Sigmoid colon (tissue), 7 donors: ENCODE measurements around the gene CDC5L. TPM values are rescaled to one million over a fixed set of nuclear protein-coding genes. Genes with fewer than 3 reads are reported as not detected.
A peak's percentile ranks its signal among the peaks of the same experiment; 100 is the strongest.

Experiments
- DNase-seq: peaks from one replicate; pipeline ENCODE4 v3.0.0-alpha.2; 2019
- H3K27ac ChIP-seq, 4 donors: fragments of 200-600 bp; sonication (generic); one replicate each; pipeline ENCODE4 v1.5.1; 2016 to 2019; ENCODE audit warnings: mild to moderate bottlenecking in 1 of 4
- H3K27me3 ChIP-seq, 3 donors: fragments of 200-600 bp; sonication (generic); one replicate each; pipeline ENCODE4 v1.5.1; 2019; ENCODE audit warnings: mild to moderate bottlenecking in 1 of 3
- H3K36me3 ChIP-seq, 4 donors: fragments of 200-600 bp; sonication (generic); one replicate each; pipeline ENCODE4 v1.5.1; 2016 to 2019
- H3K4me1 ChIP-seq, 4 donors: fragments of 200-600 bp; sonication (generic); one replicate each; pipeline ENCODE4 v1.5.1; 2017 to 2019
- H3K4me3 ChIP-seq, 4 donors: fragments of 200-600 bp; sonication (generic); one replicate each; pipeline ENCODE4 v1.5.1; 2017 to 2019; ENCODE audit warnings: mild to moderate bottlenecking in 2 of 4, moderate library complexity in 1 of 4
- H3K9me3 ChIP-seq, 4 donors: fragments of 200-600 bp in 3 of 4; sonication (generic) in 3 of 4; one replicate each; pipeline versions ENCODE4 v1.5.1 to v1.6.1; 2013 to 2019
- CTCF ChIP-seq, 4 experiments: fragments of 450-650 bp in 3 of 4; fragments of 200-600 bp in 1 of 4; IDR thresholded peaks; one replicate each; pipeline ENCODE4 v1.5.1; 2016 to 2019; ENCODE audit warnings: antibody characterized with exemption in 4 of 4, mild to moderate bottlenecking in 3 of 4, moderate library complexity in 2 of 4
- EP300 ChIP-seq, 4 donors: sonication (generic); formaldehyde crosslinking; IDR thresholded peaks; one replicate each; pipeline ENCODE4 v1.6.1; 2017; ENCODE audit warnings: antibody characterized with exemption in 4 of 4
- POLR2A ChIP-seq, 2 donors: fragments of 450-650 bp; IDR thresholded peaks; one replicate each; pipeline ENCODE4 v1.6.1; 2016; ENCODE audit warnings: antibody characterized with exemption in 2 of 2, mild to moderate bottlenecking in 2 of 2, moderate library complexity in 2 of 2
- POLR2AphosphoS5 ChIP-seq, 4 donors: sonication (generic); formaldehyde crosslinking; IDR thresholded peaks; one replicate each; pipeline ENCODE4 v1.6.1; 2017; ENCODE audit warnings: antibody characterized with exemption in 4 of 4
- whole genome bisulfite sequencing, 2 donors: extraction: QIAGEN DNeasy Blood & Tissue Kit; methylation state at CpG; one replicate each; pipeline ENCODE4 v1.1.7; 2013; 5-methylcytosine and 5-hydroxymethylcytosine counted together
- intact Hi-C: fragments of 100-400 bp; cut with DNase I; formaldehyde crosslinking; loops from one replicate; pipeline ENCODE4 v1.15.1; 2023
- polyA plus RNA-seq, 3 donors: library from polyadenylated mRNA; stranded (reverse); fragments of 200-250 nt; gene quantifications; one replicate each; pipeline ENCODE4 v1.2.3, GENCODE V29; 2013
- small RNA-seq, 3 donors: library from RNA; depleted of rRNA; stranded (forward); fragments of <200 nt; gene quantifications; one replicate each; pipeline ENCODE3, GENCODE V24; 2016
- total RNA-seq, 4 donors: library from RNA; depleted of rRNA; stranded (reverse); fragments of >200 nt; gene quantifications; one replicate each; pipeline ENCODE4 v1.1.0, GENCODE V29; 2016
- donor health status: healthy with polysubstance abuse.
- donor health status: Bipolar disorder and iron deficiency.
- donor health status: healthy.

Gene CDC5L
- total and polyA plus RNA-seq, 7 donors: 6.6 to 24.6 (median 18.0) TPM

GRCh38 chr6:44496665-44497369 lies 109.3 kb downstream of the CDC5L start:
- no peaks in the 10 kb centered on the region for H3K9me3 ChIP-seq
- no peak for DNase-seq
- H3K27ac ChIP-seq: no peak overlapping the region
- TF ChIP-seq POLR2AphosphoS5 (IDR thresholded peaks at IDR 0.05) (peak in 1 of 4 donors; percentile 8), EP300 (IDR thresholded peaks at IDR 0.05) (no peak)
- peaks cover 0 to 13% (median 5%) of the 10 kb centered on the region in 4 donors for H3K4me1 ChIP-seq
- no peaks in the 10 kb centered on the region for H3K36me3 ChIP-seq
- 58 to 76% methylated on average over 9 of the region's 9 CpGs for WGBS, 2 donors
- H3K4me3 ChIP-seq: no peak overlapping the region
- H3K27me3 ChIP-seq: peaks cover 0 to 4% (median 0%) of the 10 kb centered on the region in 3 donors
- intact Hi-C loops: no loop called here

- peaks cover 0 to 4% (median 0%) of the 10 kb centered on the region in 3 donors for H3K27me3 ChIP-seq
- no peaks in the 10 kb centered on the region for H3K9me3 ChIP-seq
- DNase-seq: no peak
- TF ChIP-seq EP300 (IDR thresholded peaks at IDR 0.05): no peak
- no peak for TF ChIP-seq CTCF (IDR thresholded peaks at IDR 0.05)
- TF ChIP-seq POLR2A (IDR thresholded peaks at IDR 0.05): no peak
- no peak for TF ChIP-seq POLR2AphosphoS5 (IDR thresholded peaks at IDR 0.05)
- no peak overlapping the region for H3K4me3 ChIP-seq
- H3K4me1 ChIP-seq: peaks cover 0 to 13% (median 5%) of the 10 kb centered on the region in 4 donors
- no peaks in the 10 kb centered on the region for H3K36me3 ChIP-seq
- intact Hi-C loops: no loop called here
- H3K27ac ChIP-seq: no peak overlapping the region
- WGBS, 2 donors: 86 to 91% methylated on average over 5 of the region's 5 CpGs
Measured at GRCh38 chr6:44497807-44498206, 110.3 kb downstream of the CDC5L start.

GRCh38 chr6:44498436-44498835 lies 110.9 kb downstream of the CDC5L start:
- TF ChIP-seq CTCF (IDR thresholded peaks at IDR 0.05): no peak
- TF ChIP-seq EP300 (IDR thresholded peaks at IDR 0.05): no peak
- no peak for TF ChIP-seq POLR2AphosphoS5 (IDR thresholded peaks at IDR 0.05)
- TF ChIP-seq POLR2A (IDR thresholded peaks at IDR 0.05): no peak
- 85 to 89% methylated on average over 5 of the region's 5 CpGs for WGBS, 2 donors

GRCh38 chr6:44499609-44500008 lies 112.1 kb downstream of the CDC5L start:
- intact Hi-C loops: no loop called here
- H3K9me3 ChIP-seq: no peaks in the 10 kb centered on the region
- peaks cover 0 to 13% (median 5%) of the 10 kb centered on the region in 4 donors for H3K4me1 ChIP-seq
- peaks cover 0 to 4% (median 0%) of the 10 kb centered on the region in 3 donors for H3K27me3 ChIP-seq
- WGBS, 2 donors: 79 to 85% methylated on average over 5 of the region's 5 CpGs
- DNase-seq: no peak
- H3K4me3 ChIP-seq: no peak overlapping the region
- H3K27ac ChIP-seq: no peak overlapping the region
- TF ChIP-seq POLR2A (IDR thresholded peaks at IDR 0.05) (no peak), CTCF (IDR thresholded peaks at IDR 0.05) (no peak), EP300 (IDR thresholded peaks at IDR 0.05) (no peak), POLR2AphosphoS5 (IDR thresholded peaks at IDR 0.05) (no peak)
- H3K36me3 ChIP-seq: no peaks in the 10 kb centered on the region

More at GRCh38 chr6:44498436-44498835, 110.9 kb downstream of the CDC5L start:
- no peaks in the 10 kb centered on the region for H3K9me3 ChIP-seq
- intact Hi-C loops: no loop called here
- DNase-seq: no peak
- peaks cover 0 to 4% (median 0%) of the 10 kb centered on the region in 3 donors for H3K27me3 ChIP-seq
- H3K36me3 ChIP-seq: no peaks in the 10 kb centered on the region
- H3K27ac ChIP-seq: no peak overlapping the region
- H3K4me1 ChIP-seq: peaks cover 0 to 13% (median 5%) of the 10 kb centered on the region in 4 donors
- H3K4me3 ChIP-seq: no peak overlapping the region

Small RNA genes within 50 kb of the gene (small RNA-seq; reads per million reads assigned to genes)
- 0 reads per million in 3 donors for gene MIR4642

Other genes starting within 250 kb of the CDC5L start
- gene CAPN11, start 228.9 kb upstream of the CDC5L start, total RNA-seq: under 1 TPM in 1 of 4 donors, not detected in 3; 0.82 TPM
- 1 to 10 TPM in 1 of 3 donors, under 1 TPM in 2; 0.41 to 1.6 (median 0.60) TPM for gene CAPN11, start 228.9 kb upstream of the CDC5L start, polyA plus RNA-seq
- gene MYMX, start 170.8 kb upstream of the CDC5L start, total RNA-seq: not detected
- gene MYMX, start 170.8 kb upstream of the CDC5L start, polyA plus RNA-seq: under 1 TPM in 1 of 3 donors, not detected in 2; 0.28 TPM
- gene SLC29A1, start 164.1 kb upstream of the CDC5L start, total RNA-seq: 100 to 1,000 TPM; 147 to 195 (median 180) TPM
- gene SLC29A1, start 164.1 kb upstream of the CDC5L start, polyA plus RNA-seq: 10 to 100 TPM in 2 of 3 donors, 1 to 10 TPM in 1; 4.2 to 24.8 (median 10.8) TPM
- 100 to 1,000 TPM; 442 to 569 (median 518) TPM for gene HSP90AB1, start 140.6 kb upstream of the CDC5L start, total RNA-seq
- 100 to 1,000 TPM; 182 to 484 (median 320) TPM for gene HSP90AB1, start 140.6 kb upstream of the CDC5L start, polyA plus RNA-seq
- gene SLC35B2, start 130.2 kb upstream of the CDC5L start, total RNA-seq: 10 to 100 TPM; 25.3 to 28.8 (median 27.2) TPM
- 10 to 100 TPM in 1 of 3 donors, 1 to 10 TPM in 2; 7.2 to 36.9 (median 7.9) TPM for gene SLC35B2, start 130.2 kb upstream of the CDC5L start, polyA plus RNA-seq
- gene NFKBIE, start 122.2 kb upstream of the CDC5L start, total RNA-seq: 10 to 100 TPM in 1 of 4 donors, 1 to 10 TPM in 3; 4.7 to 13.6 (median 8.4) TPM
- gene NFKBIE, start 122.2 kb upstream of the CDC5L start, polyA plus RNA-seq: 10 to 100 TPM in 2 of 3 donors, 1 to 10 TPM in 1; 8.4 to 16.2 (median 13.4) TPM
- gene TMEM151B, start 117.3 kb upstream of the CDC5L start, total RNA-seq: 1 to 10 TPM in 1 of 4 donors, under 1 TPM in 3; 0.16 to 1.1 (median 0.68) TPM
- gene TMEM151B, start 117.3 kb upstream of the CDC5L start, polyA plus RNA-seq: under 1 TPM in 1 of 3 donors, not detected in 2; 0.63 TPM
- 1 to 10 TPM; 6.1 to 7.6 (median 6.8) TPM for gene AARS2, start 74.4 kb upstream of the CDC5L start, total RNA-seq
- 1 to 10 TPM; 1.4 to 9.7 (median 2.4) TPM for gene AARS2, start 74.4 kb upstream of the CDC5L start, polyA plus RNA-seq
- gene SPATS1, start 45.1 kb upstream of the CDC5L start, total RNA-seq: not detected
- gene SPATS1, start 45.1 kb upstream of the CDC5L start, polyA plus RNA-seq: not detected